ENCODE data around the gene UNCX.

Gene UNCX

GRCh38 chr7:1233333-1234048 is 819 bp downstream of the UNCX start:
- DNase-seq = no peak

GRCh38 chr7:1234049-1234880 is 1.6 kb downstream of the UNCX start:
- no peak for DNase-seq

- DNase-seq = no peak
Observed at GRCh38 chr7:1234881-1235500, 2.3 kb downstream of the UNCX start.

GRCh38 chr7:1235501-1236131 is 2.9 kb downstream of the UNCX start:
- DNase-seq = no peak

GRCh38 chr7:1236132-1236661 is 3.5 kb downstream of the UNCX start:
- DNase-seq = no peak

GRCh38 chr7:1236831-1237701 is 4.4 kb downstream of the UNCX start:
- no peak for DNase-seq

- DNase-seq = no peak
Observed at GRCh38 chr7:1237704-1238255, 5.1 kb downstream of the UNCX start.

GRCh38 chr7:1238450-1238882 is 5.8 kb downstream of the UNCX start:
- no peak for DNase-seq

GRCh38 chr7:1238931-1239802 is 6.5 kb downstream of the UNCX start:
- DNase-seq = no peak

- no peak for DNase-seq
Observed at GRCh38 chr7:1239803-1240516, 7.3 kb downstream of the UNCX start.

GRCh38 chr7:1240517-1241257 is 8.0 kb downstream of the UNCX start:
- DNase-seq = no peak

GRCh38 chr7:1241258-1241602 is 8.6 kb downstream of the UNCX start:
- no peak for DNase-seq

GRCh38 chr7:1241603-1242255 is 9.1 kb downstream of the UNCX start:
- no peak for DNase-seq

GRCh38 chr7:1242256-1242605 is 9.6 kb downstream of the UNCX start:
- no peak for DNase-seq

- no peak for DNase-seq
Observed at GRCh38 chr7:1242606-1243289, 10.1 kb downstream of the UNCX start.

- no peak for DNase-seq
Observed at GRCh38 chr7:1243290-1243963, 10.8 kb downstream of the UNCX start.

- no peak for DNase-seq
Observed at GRCh38 chr7:1243964-1244416, 11.3 kb downstream of the UNCX start.

Data from right forelimb (tissue), 1 donor.